ENCODE data around the gene PRPF40B. TPM values are rescaled to one million over a fixed set of nuclear protein-coding genes. Genes with fewer than 3 reads are reported as not detected.

The PRPF40B gene
- total and polyA plus RNA-seq, 2 experiments from 2014 or later = 11.1 to 30.1 TPM

DNA sequence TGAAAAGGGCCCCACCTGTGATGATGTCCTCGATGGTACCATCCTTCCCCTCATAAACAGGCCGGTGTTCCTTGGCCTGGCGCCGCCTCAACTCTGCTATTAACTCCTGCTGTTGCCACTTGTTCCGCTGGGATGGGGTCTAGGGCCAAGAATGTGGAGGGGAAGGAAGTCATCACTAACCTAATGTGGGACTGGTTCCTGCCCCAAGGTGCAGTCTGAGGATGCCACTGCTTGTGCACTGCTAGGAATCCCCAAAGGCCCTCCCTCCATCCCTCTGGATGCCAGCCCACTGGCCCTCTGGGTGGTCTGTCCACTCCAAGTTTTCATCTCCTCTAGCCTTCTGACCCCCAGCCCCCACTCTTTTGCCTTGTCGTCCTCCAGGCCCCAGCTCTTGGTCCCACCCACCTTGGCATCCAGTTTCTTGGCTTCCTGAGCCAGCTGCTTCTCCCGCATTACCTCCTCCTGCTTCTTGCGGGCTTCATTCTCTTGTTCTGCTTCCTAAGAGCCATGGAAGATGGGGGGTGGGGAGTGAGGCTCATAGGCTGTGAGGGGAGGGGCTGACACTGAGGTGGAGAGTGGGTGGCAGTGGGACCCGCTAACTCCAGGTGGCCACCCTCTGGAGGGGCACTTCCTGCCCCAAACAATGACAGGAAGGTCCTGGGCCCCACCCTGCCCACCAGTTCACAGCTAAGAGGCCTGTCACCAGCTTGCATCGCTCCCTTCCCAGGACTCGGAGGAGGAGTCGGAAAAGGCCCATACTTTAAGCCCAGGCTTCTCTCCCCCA lies 23.7 kb downstream of the PRPF40B start:
- H3K27ac ChIP-seq = no peak overlapping the region
- DNase-seq (ENCODE audit: low spot score) = no peak
- H3K9me3 ChIP-seq (ENCODE audit: low read depth) = no peaks in the 10 kb centered on the region
- no peaks in the 10 kb centered on the region for H3K79me2 ChIP-seq
- H3K4me2 ChIP-seq = no peak overlapping the region
- no peak for TF ChIP-seq EZH2phosphoT487 (IDR thresholded peaks at IDR 0.05; ENCODE audit: low read depth, severe bottlenecking, unreplicated experiment)
- no peak for TF ChIP-seq CTCF (IDR thresholded peaks at IDR 0.05; ENCODE audit: poor library complexity)
- TF ChIP-seq EZH2 (IDR thresholded peaks at IDR 0.05; ENCODE audit: borderline replicate concordance) = no peak
- H4K20me1 ChIP-seq (ENCODE audit: insufficient read depth, poor library complexity, severe bottlenecking) = no peaks in the 10 kb centered on the region
- H3K4me1 ChIP-seq (ENCODE audit: insufficient read depth) = no peaks in the 10 kb centered on the region
- no peak overlapping the region for H2AFZ ChIP-seq
- 89% methylated on average over 11 of the region's 12 CpGs for WGBS (ENCODE audit: low lambda C conversion rate, missing lambda C conversion rate)
- no peaks in the 10 kb centered on the region for H3K27me3 ChIP-seq
- H3K4me3 ChIP-seq = no peak overlapping the region
- H3K9me2 ChIP-seq (replicated peaks; ENCODE audit: insufficient read depth) = no peaks in the 10 kb centered on the region
- no peaks in the 10 kb centered on the region for H3K36me3 ChIP-seq (replicated peaks; ENCODE audit: insufficient read depth, low read depth)

- no peaks in the 10 kb centered on the region for H3K79me2 ChIP-seq
- peak overlapping the region; percentile 31 for H3K27ac ChIP-seq
Observed at GRCh38 chr12:49647827-49648711, 24.7 kb downstream of the PRPF40B start.

GRCh38 chr12:49648712-49649003 lies 25.3 kb downstream of the PRPF40B start:
- 68% methylated on average over 3 of the region's 3 CpGs for WGBS (ENCODE audit: low lambda C conversion rate, missing lambda C conversion rate)
- no peaks in the 10 kb centered on the region for H3K27me3 ChIP-seq
- no peak overlapping the region for H3K27ac ChIP-seq
- H3K9me3 ChIP-seq (ENCODE audit: low read depth) = no peaks in the 10 kb centered on the region
- TF ChIP-seq EZH2phosphoT487 (IDR thresholded peaks at IDR 0.05; ENCODE audit: low read depth, severe bottlenecking, unreplicated experiment) = no peak
- TF ChIP-seq CTCF (IDR thresholded peaks at IDR 0.05; ENCODE audit: poor library complexity) = no peak
- no peak for TF ChIP-seq EZH2 (IDR thresholded peaks at IDR 0.05; ENCODE audit: borderline replicate concordance)
- no peaks in the 10 kb centered on the region for H3K9me2 ChIP-seq (replicated peaks; ENCODE audit: insufficient read depth)
- no peaks in the 10 kb centered on the region for H3K79me2 ChIP-seq
- no peaks in the 10 kb centered on the region for H3K36me3 ChIP-seq (replicated peaks; ENCODE audit: insufficient read depth, low read depth)
- no peak overlapping the region for H2AFZ ChIP-seq
- no peaks in the 10 kb centered on the region for H4K20me1 ChIP-seq (ENCODE audit: insufficient read depth, poor library complexity, severe bottlenecking)
- no peak overlapping the region for H3K4me2 ChIP-seq
- H3K4me1 ChIP-seq (ENCODE audit: insufficient read depth) = no peaks in the 10 kb centered on the region
- no peak overlapping the region for H3K4me3 ChIP-seq
- DNase-seq (ENCODE audit: low spot score) = no peak

More at GRCh38 chr12:49647827-49648711, 24.7 kb downstream of the PRPF40B start:
- no peak for TF ChIP-seq EZH2 (IDR thresholded peaks at IDR 0.05; ENCODE audit: borderline replicate concordance)
- TF ChIP-seq EZH2phosphoT487 (IDR thresholded peaks at IDR 0.05; ENCODE audit: low read depth, severe bottlenecking, unreplicated experiment) = no peak
- TF ChIP-seq CTCF (IDR thresholded peaks at IDR 0.05; ENCODE audit: poor library complexity) = no peak
- no peaks in the 10 kb centered on the region for H3K9me2 ChIP-seq (replicated peaks; ENCODE audit: insufficient read depth)
- H3K36me3 ChIP-seq (replicated peaks; ENCODE audit: insufficient read depth, low read depth) = no peaks in the 10 kb centered on the region
- H3K27me3 ChIP-seq = no peaks in the 10 kb centered on the region
- no peak overlapping the region for H3K4me2 ChIP-seq
- no peak for DNase-seq (ENCODE audit: low spot score)
- H3K4me1 ChIP-seq (ENCODE audit: insufficient read depth) = no peaks in the 10 kb centered on the region
- H3K9me3 ChIP-seq (ENCODE audit: low read depth) = no peaks in the 10 kb centered on the region
- WGBS (ENCODE audit: low lambda C conversion rate, missing lambda C conversion rate) = 87% methylated on average over 14 of the region's 15 CpGs
- no peak overlapping the region for H3K4me3 ChIP-seq
- H2AFZ ChIP-seq = no peak overlapping the region
- no peaks in the 10 kb centered on the region for H4K20me1 ChIP-seq (ENCODE audit: insufficient read depth, poor library complexity, severe bottlenecking)
